Fibroblast of the conjunctiva (primary cell): Measurements from ENCODE around the gene LAMC2.
A peak's percentile ranks its signal among the peaks of the same experiment; 100 is the strongest.
"Not testable (repeated sequence)": the region's sequence is repeated elsewhere in the genome, so short reads cannot be mapped to it uniquely, and the experiment has no call there.

Experiments
- DNase-seq: peaks from one replicate; pipeline ENCODE4 v3.0.0-alpha.2; 2010; ENCODE audit warnings: low read depth

Gene LAMC2

GRCh38 chr1:183263886-183264602, 78.0 kb downstream of the LAMC2 start:
- DNase-seq: no peak

DNA sequence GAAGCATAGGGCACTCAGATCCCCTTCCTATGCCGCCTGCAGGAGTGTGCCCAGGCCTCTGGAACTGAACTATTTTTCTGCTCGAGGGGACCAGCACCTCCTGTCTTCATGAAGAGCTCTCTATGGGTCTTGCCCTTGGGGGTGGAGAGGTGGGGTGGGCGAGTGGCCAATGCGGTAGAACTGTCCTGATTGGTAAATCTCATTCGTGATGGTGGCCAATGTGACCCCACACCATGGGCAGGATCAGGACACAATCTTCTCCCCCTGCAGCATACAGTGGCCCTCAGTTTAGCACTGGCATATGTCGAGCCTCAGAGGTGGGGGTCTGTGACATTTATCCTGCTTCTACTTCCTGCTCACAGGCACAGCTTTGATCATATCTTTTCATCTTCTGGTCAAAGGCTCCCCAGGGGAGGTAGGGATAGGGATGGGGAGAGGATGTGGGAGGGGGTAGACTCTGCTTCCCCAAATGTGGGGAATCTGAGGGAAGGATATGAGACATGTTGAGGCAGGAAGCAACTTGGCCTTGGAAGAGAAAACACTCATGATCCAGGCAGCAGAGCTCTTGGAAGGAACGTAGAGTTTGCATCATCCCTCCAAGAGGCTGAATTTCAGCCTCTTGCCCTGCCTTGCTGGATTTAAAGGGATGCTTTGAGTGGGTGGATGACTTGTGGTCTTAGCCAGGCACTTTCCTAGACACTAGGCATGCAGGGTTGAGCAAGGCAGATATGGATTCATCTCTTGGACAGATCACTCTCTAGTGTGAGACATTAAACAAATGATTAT, 81.8 kb downstream of the LAMC2 start:
- peak; percentile 92 for DNase-seq

DNA sequence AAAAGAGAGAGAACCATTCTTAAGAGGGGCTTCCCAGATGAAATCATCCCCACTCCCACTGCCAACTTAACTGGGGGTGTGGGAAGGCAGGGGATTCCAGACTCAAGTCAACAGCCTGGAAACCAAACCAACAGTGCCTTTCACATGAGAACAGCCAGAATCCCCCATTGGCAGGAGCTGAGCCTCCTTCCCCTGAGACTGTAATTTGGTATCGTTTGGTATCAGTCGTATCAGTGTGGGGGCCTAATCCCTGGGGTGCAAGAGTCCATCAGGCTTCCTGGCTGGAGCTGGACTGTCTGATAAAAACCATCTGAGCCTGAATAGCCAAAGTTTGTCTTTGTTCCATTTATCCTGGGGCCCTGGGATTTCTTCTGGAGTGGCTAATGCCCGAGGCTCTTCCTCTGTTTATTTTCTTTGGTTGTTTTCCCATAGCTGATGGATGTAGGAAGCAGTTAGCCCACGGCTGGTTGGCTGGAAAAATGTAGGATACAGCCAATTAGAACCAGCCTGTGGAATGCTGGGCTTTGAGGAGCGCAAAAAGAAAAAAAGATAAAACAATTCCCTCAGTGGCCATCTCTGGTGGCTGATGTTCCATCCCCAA, 84.6 kb downstream of the LAMC2 start:
- DNase-seq: peak; percentile 63

GRCh38 chr1:183272390-183272848, 86.4 kb downstream of the LAMC2 start:
- peak; percentile 21 for DNase-seq

GRCh38 chr1:183273300-183273699, 87.2 kb downstream of the LAMC2 start:
- DNase-seq: no peak

GRCh38 chr1:183273984-183274383, 87.9 kb downstream of the LAMC2 start:
- not testable (repeated sequence) for DNase-seq

- DNase-seq: no peak
These were observed 88.8 kb downstream of the LAMC2 start for GRCh38 chr1:183274836-183275235.

DNA sequence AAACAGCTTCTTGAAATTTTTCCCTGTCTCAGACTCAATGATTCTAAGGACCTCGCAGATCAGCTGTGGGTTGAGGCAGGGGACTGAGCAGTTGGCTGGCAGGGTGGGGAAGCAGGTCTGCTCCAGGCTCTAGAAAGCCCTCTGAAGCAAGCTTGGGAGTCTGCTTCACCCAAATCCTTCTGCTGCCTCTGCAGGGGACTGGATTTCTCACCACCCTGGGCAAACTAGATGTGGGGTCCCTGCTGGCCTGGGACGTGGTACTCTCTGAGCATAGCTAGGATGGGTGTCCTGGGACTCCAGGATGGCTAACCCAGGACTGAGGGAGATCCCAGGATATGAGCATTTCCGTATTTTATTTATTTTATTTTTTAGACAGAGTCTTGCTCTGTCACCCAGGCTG, 89.3 kb downstream of the LAMC2 start:
- no peak for DNase-seq

DNA sequence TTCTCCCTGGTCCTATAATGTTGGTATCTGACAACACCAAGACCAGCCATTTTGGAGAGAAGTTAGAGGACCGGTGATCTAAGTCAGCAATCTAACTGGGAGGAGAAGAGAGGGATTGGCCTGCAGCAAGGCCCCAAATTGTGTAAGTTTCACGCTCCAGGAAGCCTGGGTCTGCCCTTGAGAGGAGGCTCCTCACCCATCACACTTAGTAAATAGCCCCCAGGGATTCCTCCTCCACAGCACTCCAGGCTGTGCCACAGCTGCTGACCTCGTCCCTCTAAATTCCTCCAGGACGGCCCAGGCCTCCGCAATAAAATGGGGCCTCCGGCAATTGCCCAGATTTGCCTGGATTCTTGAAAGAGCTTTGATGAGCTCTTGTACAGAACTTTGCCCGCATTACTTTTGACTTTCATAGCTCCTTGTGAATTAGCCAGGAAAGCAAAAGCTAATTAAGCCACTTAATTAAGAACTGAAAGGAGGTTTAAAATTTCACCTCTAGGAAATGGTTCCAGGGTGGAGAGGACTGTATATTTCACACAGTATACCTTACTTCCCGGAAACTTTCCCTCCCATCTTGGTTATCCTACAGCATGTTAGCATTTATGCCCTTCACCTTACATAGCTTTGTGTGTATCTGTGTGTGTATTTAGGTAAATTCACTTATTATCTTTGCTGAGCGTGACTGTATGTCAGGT, 90.5 kb downstream of the LAMC2 start:
- no peak for DNase-seq

- peak; percentile 24 for DNase-seq
These were observed 92.0 kb downstream of the LAMC2 start for GRCh38 chr1:183277821-183278738.

- DNase-seq: no peak
These were observed 92.9 kb downstream of the LAMC2 start for GRCh38 chr1:183278739-183279591.

- peak; percentile 80 for DNase-seq
These were observed 93.8 kb downstream of the LAMC2 start for GRCh38 chr1:183279835-183280234.

DNA sequence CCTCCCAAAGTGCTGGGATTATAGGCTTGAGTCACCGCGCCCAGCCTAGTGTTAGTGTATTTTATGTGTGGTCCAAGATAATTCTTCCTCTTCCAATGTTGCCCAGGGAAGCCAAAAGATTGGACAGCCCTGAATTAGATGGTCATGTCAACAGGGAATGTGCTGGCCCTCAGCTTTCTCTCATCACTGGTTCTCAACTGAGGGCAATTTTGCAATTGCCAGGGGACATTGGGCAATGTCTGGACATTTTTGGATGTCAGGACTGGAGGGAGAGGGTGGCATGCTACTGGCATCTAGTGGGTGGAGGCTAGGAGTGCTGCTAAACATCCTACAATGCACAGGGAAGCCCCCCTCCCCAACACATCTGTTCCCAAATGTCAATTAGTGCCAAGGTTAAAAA, 95.0 kb downstream of the LAMC2 start:
- DNase-seq: peak; percentile 73

DNA sequence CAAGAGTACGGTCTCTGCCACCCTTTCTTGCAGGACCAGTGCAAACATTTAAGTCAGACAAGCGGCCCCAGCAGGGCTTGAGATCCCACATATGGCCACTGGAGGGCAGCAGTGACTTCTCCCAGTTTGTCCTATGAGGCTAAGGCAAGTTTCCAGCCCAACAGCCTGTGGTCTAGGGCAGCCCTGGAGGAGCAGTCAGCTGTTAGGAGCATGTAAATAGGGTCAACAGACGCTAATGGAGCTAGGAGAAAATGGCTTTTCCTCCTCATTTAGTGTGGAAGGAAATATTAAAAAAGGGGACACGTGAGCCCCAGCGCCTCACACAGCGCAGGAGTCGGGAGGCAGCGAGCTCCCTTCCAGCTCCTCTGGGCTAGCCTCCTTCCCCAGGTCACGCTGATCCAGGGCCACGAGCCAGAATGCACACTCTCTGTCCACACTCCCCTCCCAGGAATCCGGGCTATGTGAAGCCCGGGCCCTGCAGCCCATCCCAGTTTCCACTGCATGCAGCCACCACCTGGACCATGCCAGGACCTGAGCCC, 95.6 kb downstream of the LAMC2 start:
- peak; percentile 92 for DNase-seq

DNA sequence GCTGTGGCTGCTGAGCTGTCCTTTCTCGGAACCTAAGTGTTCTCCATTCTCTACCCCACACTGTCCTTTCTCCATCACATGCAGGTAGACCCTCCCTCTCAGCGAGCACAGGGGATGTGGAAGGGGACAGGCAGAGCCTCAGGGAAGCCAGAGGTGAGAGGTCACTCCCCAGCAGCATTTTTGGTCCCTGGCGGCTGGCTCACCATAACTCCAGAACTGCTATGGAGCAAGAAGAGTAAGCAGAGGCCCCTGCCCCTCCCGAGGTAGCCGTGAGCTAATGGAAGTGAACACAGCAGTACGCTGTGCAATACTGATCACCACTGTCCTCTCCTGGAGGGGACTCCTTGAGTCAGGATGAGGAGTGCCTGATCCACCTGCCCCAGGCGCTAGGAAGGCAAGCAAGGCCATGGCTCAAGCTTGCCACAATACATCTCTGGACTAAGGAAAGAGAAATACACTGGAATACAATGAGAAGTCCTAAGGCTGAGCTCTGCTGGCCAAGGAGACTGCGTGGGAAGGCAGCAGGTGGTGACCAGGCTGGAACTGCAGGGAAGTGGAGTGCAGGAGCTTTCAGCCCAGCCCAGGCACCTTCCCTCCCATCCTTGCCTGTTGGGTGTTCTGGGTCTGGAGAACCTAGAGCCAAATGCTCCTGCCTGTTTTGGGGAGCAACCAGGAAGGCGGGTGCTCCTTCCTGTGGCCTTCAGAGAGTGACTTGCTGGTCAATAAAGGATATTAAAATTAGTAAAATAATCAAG, 96.2 kb downstream of the LAMC2 start:
- DNase-seq: no peak

- no peak for DNase-seq
These were observed 97.2 kb downstream of the LAMC2 start for GRCh38 chr1:183283286-183283685.

GRCh38 chr1:183284086-183284485, 98.0 kb downstream of the LAMC2 start:
- DNase-seq: no peak

DNA sequence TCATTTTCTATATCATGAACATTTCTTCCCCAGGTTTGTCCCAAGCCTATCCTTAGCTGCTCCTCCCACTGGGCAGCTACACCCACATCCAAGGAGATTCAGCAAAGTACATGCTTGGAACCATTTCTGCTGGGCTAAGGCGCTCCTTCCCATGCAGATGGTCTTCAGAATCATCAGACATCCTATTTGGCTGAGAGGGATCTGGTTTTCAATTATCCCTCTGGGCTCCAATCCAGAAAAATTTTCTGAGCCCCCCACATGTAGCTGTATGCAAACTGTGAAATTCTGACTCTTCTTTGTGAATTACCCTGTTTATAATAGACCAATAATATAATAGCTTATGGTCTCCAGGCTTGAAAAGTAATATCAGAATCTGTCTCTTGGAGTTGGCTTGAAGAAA, 99.2 kb downstream of the LAMC2 start:
- no peak for DNase-seq

DNA sequence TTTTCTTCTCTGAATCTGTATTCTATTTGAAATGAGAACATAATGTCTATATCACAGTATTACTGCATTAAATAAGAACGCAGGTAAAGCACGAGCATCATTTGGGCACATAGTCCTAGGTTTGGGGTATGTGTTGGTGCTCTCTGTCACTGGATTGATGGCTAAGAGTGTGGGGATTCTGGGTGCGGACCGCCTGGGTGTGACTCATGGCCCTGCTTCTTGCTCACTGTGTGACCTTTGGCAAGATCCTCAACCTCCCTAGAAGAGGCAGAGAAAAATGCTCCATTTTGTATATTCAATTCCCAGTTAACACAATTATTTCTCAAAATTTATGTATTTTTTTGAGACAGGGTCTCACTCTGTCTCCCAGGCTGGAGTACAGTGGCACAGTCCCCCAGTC, 99.7 kb downstream of the LAMC2 start:
- no peak for DNase-seq
